Pancreas (tissue), 10 donors: Measurements from ENCODE around the gene MRPS34. TPM values are rescaled to one million over a fixed set of nuclear protein-coding genes. Genes with fewer than 3 reads are reported as not detected.

Experiments used
- ATAC-seq, 4 donors: fragments of 200-7000 bp; cut with Tn5 transposase; one replicate each; pipeline versions ENCODE4 v1.8.0 to v1.9.1; 2020; ENCODE audit warnings: mild to moderate bottlenecking in 4 of 4, moderate library complexity in 4 of 4
- DNase-seq, 6 donors: peaks; one replicate each; pipeline ENCODE4 v3.0.0-alpha.2; 2020
- FAIRE-seq: peaks from 2 replicates; lab custom pipeline; 2012; peaks lifted over from hg19 to GRCh38; lab: Jason Lieb, UNC
- H3K27ac ChIP-seq, 4 donors: fragments of 200-600 bp; sonication (generic); 1 replicate in 3 of 4; 2 replicates in 1 of 4; pipeline versions ENCODE4 v1.5.0 to v1.8.0; 2020
- H3K27me3 ChIP-seq, 4 donors: fragments of 200-600 bp; one replicate each; pipeline ENCODE4 v1.8.0; 2021
- H3K36me3 ChIP-seq, 3 donors: fragments of 200-600 bp; sonication (generic) in 1 of 3; one replicate each; pipeline versions ENCODE4 v1.5.0 to v1.8.0; 2020 to 2021
- H3K4me1 ChIP-seq, 3 donors: fragments of 200-600 bp; one replicate each; pipeline ENCODE4 v1.8.0; 2021
- H3K4me3 ChIP-seq, 4 donors: fragments of 200-600 bp; sonication (generic) in 2 of 4; one replicate each; pipeline versions ENCODE4 v1.5.0 to v1.8.0; 2020 to 2021
- H3K9me3 ChIP-seq, 4 donors: fragments of 200-600 bp; one replicate each; pipeline ENCODE4 v1.8.0; 2021
- WGBS, 2 donors: extraction: QIAGEN DNeasy Blood & Tissue Kit; methylation state at CpG; one replicate each; pipeline ENCODE4 v1.1.7; 2013; 5-methylcytosine and 5-hydroxymethylcytosine counted together
- intact Hi-C, 3 donors: fragments of 100-400 bp; cut with DNase I; formaldehyde crosslinking; loops; one replicate each; pipeline versions ENCODE4 v1.11.1 to v1.14.2; 2022
- polyA plus RNA-seq, 2 donors: library from polyadenylated mRNA; stranded (reverse); fragments of 200-250 nt; gene quantifications; one replicate each; pipeline ENCODE4 v1.2.3, GENCODE V29; 2013
- total RNA-seq, 6 donors: library from RNA; stranded (reverse); fragmentation: NEBNext Ultra II Directional in 4 of 6; extraction: Animal tissue kit (Norgen Biotek cat#: 25700) in 4 of 6; gene quantifications; one replicate each; pipeline versions ENCODE4 v1.2.1 to v1.2.4, GENCODE V29; 2021 to 2023
- TF ChIP-seq, protein P1 (sequence below), 4 donors: fragments of 200-600 bp; sonication (generic) in 3 of 4; IDR thresholded peaks; one replicate each; pipeline versions ENCODE4 v1.5.0 to v1.8.0; 2021; ENCODE audit warnings: antibody characterized with exemption in 4 of 4
- donor health status: healthy with polysubstance abuse.
- donor health status: DM: no; HTN: no; CAD: no; lungs with moderate emphysema.
- donor health status: DM: no; HTN: no; CAD: no.
- donor health status: control.
- donor health status: control.
- donor health status: Bipolar disorder and iron deficiency.
- donor health status: DM: yes; HTN: yes; CAD: no.
- donor health status: DM: no; HTN: no; CAD: no.
- donor health status: DM: no; HTN: no; CAD: no.
- donor health status: DM: yes; HTN: yes; CAD: no.

Gene MRPS34
- total and polyA plus RNA-seq, 8 donors: 42.4 to 84.1 (median 58.3) TPM

DNA sequence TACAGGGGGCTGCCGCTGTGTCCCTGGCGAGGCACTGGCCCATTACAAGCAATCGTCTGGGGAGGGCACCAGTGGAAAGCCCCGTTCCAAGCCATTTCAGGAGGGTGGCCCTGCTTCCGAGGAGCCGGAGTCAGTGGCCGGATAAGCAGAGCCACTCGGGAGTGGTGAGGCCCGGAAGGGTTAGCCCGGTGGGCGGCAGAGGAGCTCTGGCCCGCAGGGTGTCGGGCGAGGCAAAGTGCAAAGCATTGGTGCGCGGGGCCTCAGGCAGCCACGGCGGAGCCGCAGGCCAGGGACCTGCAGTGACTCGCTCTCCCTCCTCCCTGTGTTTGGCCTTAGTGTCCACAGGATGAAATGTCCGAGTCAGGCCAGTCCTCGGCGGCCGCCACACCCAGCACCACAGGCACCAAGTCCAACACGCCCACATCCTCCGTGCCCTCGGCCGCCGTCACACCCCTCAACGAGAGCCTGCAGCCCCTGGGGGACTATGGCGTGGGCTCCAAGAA, 26.2 kb downstream of the MRPS34 start:
- Histone ChIP-seq H3K4me3 (no peak overlapping the region), H3K9me3 (no peaks in the 10 kb centered on the region), H3K27ac (no peak overlapping the region), H3K36me3 (peaks cover 0 to 43% (median 20%) of the 10 kb centered on the region in 3 donors), H3K27me3 (no peaks in the 10 kb centered on the region), H3K4me1 (no peaks in the 10 kb centered on the region)
- ATAC-seq (no peak), FAIRE-seq (no peak), DNase-seq (peak in 1 of 6 donors; percentile 67)
- WGBS, 2 donors: 94% methylated on average over 28 to 31 of the region's 31 CpGs
- TF ChIP-seq, protein P1, sequence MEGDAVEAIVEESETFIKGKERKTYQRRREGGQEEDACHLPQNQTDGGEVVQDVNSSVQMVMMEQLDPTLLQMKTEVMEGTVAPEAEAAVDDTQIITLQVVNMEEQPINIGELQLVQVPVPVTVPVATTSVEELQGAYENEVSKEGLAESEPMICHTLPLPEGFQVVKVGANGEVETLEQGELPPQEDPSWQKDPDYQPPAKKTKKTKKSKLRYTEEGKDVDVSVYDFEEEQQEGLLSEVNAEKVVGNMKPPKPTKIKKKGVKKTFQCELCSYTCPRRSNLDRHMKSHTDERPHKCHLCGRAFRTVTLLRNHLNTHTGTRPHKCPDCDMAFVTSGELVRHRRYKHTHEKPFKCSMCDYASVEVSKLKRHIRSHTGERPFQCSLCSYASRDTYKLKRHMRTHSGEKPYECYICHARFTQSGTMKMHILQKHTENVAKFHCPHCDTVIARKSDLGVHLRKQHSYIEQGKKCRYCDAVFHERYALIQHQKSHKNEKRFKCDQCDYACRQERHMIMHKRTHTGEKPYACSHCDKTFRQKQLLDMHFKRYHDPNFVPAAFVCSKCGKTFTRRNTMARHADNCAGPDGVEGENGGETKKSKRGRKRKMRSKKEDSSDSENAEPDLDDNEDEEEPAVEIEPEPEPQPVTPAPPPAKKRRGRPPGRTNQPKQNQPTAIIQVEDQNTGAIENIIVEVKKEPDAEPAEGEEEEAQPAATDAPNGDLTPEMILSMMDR (IDR thresholded peaks at IDR 0.05): no peak
- intact Hi-C loops: no loop called here

GRCh38 chr16:1745900-1746692, 26.8 kb downstream of the MRPS34 start:
- TF ChIP-seq, protein P1 (IDR thresholded peaks at IDR 0.05): no peak
- no peaks in the 10 kb centered on the region for H3K4me1 ChIP-seq
- peaks cover 0 to 43% (median 18%) of the 10 kb centered on the region in 3 donors for H3K36me3 ChIP-seq
- WGBS, 2 donors: 92 to 95% methylated on average over 29 of the region's 29 CpGs
- H3K9me3 ChIP-seq: no peaks in the 10 kb centered on the region
- H3K27ac ChIP-seq: no peak overlapping the region
- no peak for ATAC-seq
- no peaks in the 10 kb centered on the region for H3K27me3 ChIP-seq
- DNase-seq: no peak
- intact Hi-C loops: no loop called here
- H3K4me3 ChIP-seq: no peak overlapping the region
- no peak for FAIRE-seq

- FAIRE-seq: no peak
- Histone ChIP-seq H3K27ac (no peak overlapping the region), H3K4me3 (no peak overlapping the region), H3K36me3 (peaks cover 0 to 43% (median 16%) of the 10 kb centered on the region in 3 donors), H3K4me1 (no peaks in the 10 kb centered on the region), H3K27me3 (no peaks in the 10 kb centered on the region), H3K9me3 (no peaks in the 10 kb centered on the region)
- no peak for ATAC-seq
- DNase-seq: no peak
- 93% methylated on average over 25 of the region's 25 CpGs for WGBS, 2 donors
- TF ChIP-seq, protein P1 (IDR thresholded peaks at IDR 0.05): no peak
- intact Hi-C loops: no loop called here
Measured at GRCh38 chr16:1745181-1745899, 27.6 kb downstream of the MRPS34 start.

DNA sequence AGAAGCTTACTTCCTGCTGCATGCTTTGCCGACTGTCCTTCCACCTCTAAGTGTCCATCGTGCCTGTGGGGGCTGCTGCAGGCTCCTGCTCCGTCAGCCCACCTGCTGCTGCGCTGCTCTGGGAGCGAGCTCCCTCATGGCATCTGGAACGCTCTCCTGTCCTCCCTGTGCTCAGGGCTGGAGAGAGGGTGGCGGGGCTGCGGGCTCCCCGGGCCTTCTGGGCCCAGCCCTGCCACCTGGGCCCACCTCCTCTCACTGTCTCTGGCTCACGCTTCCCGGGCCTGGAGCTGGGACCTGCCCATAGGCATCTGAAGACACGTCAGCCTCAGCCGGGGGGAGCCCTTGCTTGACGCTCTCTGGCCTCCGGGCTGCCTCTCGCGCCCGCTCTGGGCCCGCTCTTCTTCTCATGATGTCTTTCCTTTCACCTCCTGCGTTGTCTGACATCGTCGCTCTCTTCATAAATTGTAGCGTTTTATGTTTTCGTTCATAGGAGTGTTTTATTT, 28.5 kb downstream of the MRPS34 start:
- no peaks in the 10 kb centered on the region for H3K4me1 ChIP-seq
- no peaks in the 10 kb centered on the region for H3K9me3 ChIP-seq
- H3K36me3 ChIP-seq: peaks cover 0 to 38% (median 14%) of the 10 kb centered on the region in 3 donors
- FAIRE-seq (no peak), DNase-seq (no peak), ATAC-seq (no peak)
- no peaks in the 10 kb centered on the region for H3K27me3 ChIP-seq
- 91 to 94% methylated on average over 24 of the region's 24 CpGs for WGBS, 2 donors
- no peak overlapping the region for H3K27ac ChIP-seq
- no peak overlapping the region for H3K4me3 ChIP-seq
- intact Hi-C loops: no loop called here
- TF ChIP-seq, protein P1 (IDR thresholded peaks at IDR 0.05): no peak
